GM21390 (cell line): ENCODE data around the gene FAM107B.
A peak's percentile ranks its signal among the peaks of the same experiment; 100 is the strongest.
"Not testable (repeated sequence)": the region's sequence is repeated elsewhere in the genome, so short reads cannot be mapped to it uniquely, and the experiment has no call there.

Source experiments
- ATAC-seq: cut with Tn5 transposase; IDR thresholded peaks from one replicate; pipeline ENCODE4 v1.9.1; 2021; ENCODE audit not compliant: unreplicated experiment

The FAM107B gene

GRCh38 chr10:14639637-14640036, 135.1 kb downstream of the FAM107B start:
- ATAC-seq = no peak

- ATAC-seq = no peak
Measured at GRCh38 chr10:14635043-14635710, 139.5 kb downstream of the FAM107B start.

- not testable (repeated sequence) for ATAC-seq
Measured at GRCh38 chr10:14634572-14634971, 140.1 kb downstream of the FAM107B start.

- no peak for ATAC-seq
Measured at GRCh38 chr10:14625765-14626525, 148.8 kb downstream of the FAM107B start.

- no peak for ATAC-seq
Measured at GRCh38 chr10:14625192-14625631, 149.5 kb downstream of the FAM107B start.

- no peak for ATAC-seq
Measured at GRCh38 chr10:14624600-14624999, 150.1 kb downstream of the FAM107B start.

GRCh38 chr10:14623931-14624330, 150.8 kb downstream of the FAM107B start:
- ATAC-seq = no peak

- no peak for ATAC-seq
Measured at GRCh38 chr10:14621037-14621436, 153.7 kb downstream of the FAM107B start.

- no peak for ATAC-seq
Measured at GRCh38 chr10:14618674-14619073, 156.0 kb downstream of the FAM107B start.

- no peak for ATAC-seq
Measured at GRCh38 chr10:14617852-14618251, 156.8 kb downstream of the FAM107B start.

- no peak for ATAC-seq
Measured at GRCh38 chr10:14616955-14617730, 157.6 kb downstream of the FAM107B start.

- no peak for ATAC-seq
Measured at GRCh38 chr10:14616465-14616864, 158.2 kb downstream of the FAM107B start.

GRCh38 chr10:14613588-14613920, 161.1 kb downstream of the FAM107B start:
- ATAC-seq = no peak

GRCh38 chr10:14612873-14613587, 161.7 kb downstream of the FAM107B start:
- no peak for ATAC-seq

GRCh38 chr10:14611968-14612693, 162.6 kb downstream of the FAM107B start:
- ATAC-seq = no peak

GRCh38 chr10:14609178-14609577, 165.5 kb downstream of the FAM107B start:
- ATAC-seq = no peak

GRCh38 chr10:14608381-14609001, 166.2 kb downstream of the FAM107B start:
- ATAC-seq = peak; percentile 36

GRCh38 chr10:14606633-14607032, 168.1 kb downstream of the FAM107B start:
- ATAC-seq = no peak

GRCh38 chr10:14605231-14605925, 169.3 kb downstream of the FAM107B start:
- peak; percentile 36 for ATAC-seq
